ENCODE measurements around the gene TRIM37.

Gene TRIM37

GRCh38 chr17:59056857-59057256 is 49.8 kb downstream of the TRIM37 start:
- no peak overlapping the region for H3K4me3 ChIP-seq (ENCODE audit: low read depth in 1 of 2, low read length in 1 of 2)
- no peak overlapping the region for H3K27ac ChIP-seq
- TF ChIP-seq CTCF (IDR thresholded peaks at IDR 0.05), result no peak
- no peaks in the 10 kb centered on the region for H3K27me3 ChIP-seq
- no peaks in the 10 kb centered on the region for H3K9me3 ChIP-seq
- H3K4me1 ChIP-seq (ENCODE audit: control insufficient read depth in 1 of 2, insufficient read depth in 1 of 2, low read depth in 1 of 2, low read length in 1 of 2), result no peaks in the 10 kb centered on the region
- peaks cover 30% of the 10 kb centered on the region for H3K36me3 ChIP-seq

- Histone ChIP-seq H3K4me1 (ENCODE audit: control insufficient read depth in 1 of 2, insufficient read depth in 1 of 2, low read depth in 1 of 2, low read length in 1 of 2) (no peaks in the 10 kb centered on the region), H3K27ac (no peak overlapping the region), H3K4me3 (ENCODE audit: low read depth in 1 of 2, low read length in 1 of 2) (no peak overlapping the region), H3K27me3 (no peaks in the 10 kb centered on the region), H3K9me3 (no peaks in the 10 kb centered on the region), H3K36me3 (peaks cover 41% of the 10 kb centered on the region)
- no peak for TF ChIP-seq CTCF (IDR thresholded peaks at IDR 0.05)
Observed at GRCh38 chr17:59049798-59050197, 56.9 kb downstream of the TRIM37 start.

- no peaks in the 10 kb centered on the region for H3K27me3 ChIP-seq
- H3K4me1 ChIP-seq (ENCODE audit: control insufficient read depth in 1 of 2, insufficient read depth in 1 of 2, low read depth in 1 of 2, low read length in 1 of 2), result no peaks in the 10 kb centered on the region
- no peak for TF ChIP-seq CTCF (IDR thresholded peaks at IDR 0.05)
- H3K27ac ChIP-seq, result no peak overlapping the region
- no peaks in the 10 kb centered on the region for H3K9me3 ChIP-seq
- no peak overlapping the region for H3K4me3 ChIP-seq (ENCODE audit: low read depth in 1 of 2, low read length in 1 of 2)
- H3K36me3 ChIP-seq, result peaks cover 48% of the 10 kb centered on the region
Observed at GRCh38 chr17:59047616-59048015, 59.1 kb downstream of the TRIM37 start.

- TF ChIP-seq CTCF (IDR thresholded peaks at IDR 0.05), result no peak
- H3K36me3 ChIP-seq, result peaks cover 49% of the 10 kb centered on the region
- H3K4me3 ChIP-seq (ENCODE audit: low read depth in 1 of 2, low read length in 1 of 2), result no peak overlapping the region
- no peak overlapping the region for H3K27ac ChIP-seq
- no peaks in the 10 kb centered on the region for H3K9me3 ChIP-seq
- H3K27me3 ChIP-seq, result no peaks in the 10 kb centered on the region
- no peaks in the 10 kb centered on the region for H3K4me1 ChIP-seq (ENCODE audit: control insufficient read depth in 1 of 2, insufficient read depth in 1 of 2, low read depth in 1 of 2, low read length in 1 of 2)
Observed at GRCh38 chr17:59046192-59046591, 60.5 kb downstream of the TRIM37 start.

GRCh38 chr17:59038734-59039133 is 67.9 kb downstream of the TRIM37 start:
- H3K36me3 ChIP-seq, result peaks cover 53% of the 10 kb centered on the region
- H3K27ac ChIP-seq, result no peak overlapping the region
- TF ChIP-seq CTCF (IDR thresholded peaks at IDR 0.05), result no peak
- H3K9me3 ChIP-seq, result no peaks in the 10 kb centered on the region
- H3K4me1 ChIP-seq (ENCODE audit: control insufficient read depth in 1 of 2, insufficient read depth in 1 of 2, low read depth in 1 of 2, low read length in 1 of 2), result no peaks in the 10 kb centered on the region
- H3K4me3 ChIP-seq (ENCODE audit: low read depth in 1 of 2, low read length in 1 of 2), result no peak overlapping the region
- H3K27me3 ChIP-seq, result no peaks in the 10 kb centered on the region

- peaks cover 45% of the 10 kb centered on the region for H3K36me3 ChIP-seq
- no peak overlapping the region for H3K27ac ChIP-seq
- H3K9me3 ChIP-seq, result no peaks in the 10 kb centered on the region
- no peaks in the 10 kb centered on the region for H3K4me1 ChIP-seq (ENCODE audit: control insufficient read depth in 1 of 2, insufficient read depth in 1 of 2, low read depth in 1 of 2, low read length in 1 of 2)
- no peak overlapping the region for H3K4me3 ChIP-seq (ENCODE audit: low read depth in 1 of 2, low read length in 1 of 2)
- no peaks in the 10 kb centered on the region for H3K27me3 ChIP-seq
- no peak for TF ChIP-seq CTCF (IDR thresholded peaks at IDR 0.05)
Observed at GRCh38 chr17:59037960-59038359, 68.7 kb downstream of the TRIM37 start.
